GM21786 (cell line): ENCODE measurements around the gene ARHGAP25.
"Not testable (repeated sequence)": the region's sequence is repeated elsewhere in the genome, so short reads cannot be mapped to it uniquely, and the experiment has no call there.

Experiments used
- ATAC-seq: cut with Tn5 transposase; IDR thresholded peaks from one replicate; pipeline ENCODE4 v1.9.1; 2021; ENCODE audit not compliant: unreplicated experiment

Gene ARHGAP25

GRCh38 chr2:68790600-68790999 is 56.0 kb downstream of the ARHGAP25 start:
- ATAC-seq, result no peak

- no peak for ATAC-seq
Measured at GRCh38 chr2:68791914-68792313, 57.3 kb downstream of the ARHGAP25 start.

- ATAC-seq, result no peak
Measured at GRCh38 chr2:68792751-68793150, 58.1 kb downstream of the ARHGAP25 start.

DNA sequence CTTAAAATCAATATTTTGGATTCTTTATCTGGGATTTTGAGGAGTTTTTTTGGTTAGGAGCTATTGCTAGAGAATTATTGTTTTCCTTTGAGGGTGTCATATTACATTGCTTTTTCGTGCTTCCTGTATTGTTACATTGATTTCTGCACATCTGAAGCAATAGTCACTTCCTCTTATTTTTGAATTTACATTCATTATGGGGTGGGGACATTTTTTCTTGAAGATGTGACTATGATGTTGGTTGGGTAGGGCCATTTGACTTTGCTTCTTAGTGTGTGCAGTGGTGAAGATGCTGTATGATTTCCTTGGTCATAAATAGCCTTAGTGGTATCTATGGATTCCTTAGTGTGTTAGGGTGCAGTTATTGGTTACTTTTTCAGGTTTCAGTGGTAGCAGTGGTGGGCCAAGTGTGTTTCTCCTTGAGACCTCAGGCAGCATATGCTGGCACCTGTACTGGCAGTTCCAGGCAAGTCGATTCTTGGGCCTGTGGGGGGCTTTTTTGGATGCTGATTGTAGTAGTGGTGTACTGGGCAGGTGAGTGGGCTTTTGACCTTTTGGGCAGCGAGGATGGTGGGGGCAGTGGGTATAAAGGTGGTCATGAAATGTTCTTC is 61.8 kb downstream of the ARHGAP25 start:
- ATAC-seq, result no peak

DNA sequence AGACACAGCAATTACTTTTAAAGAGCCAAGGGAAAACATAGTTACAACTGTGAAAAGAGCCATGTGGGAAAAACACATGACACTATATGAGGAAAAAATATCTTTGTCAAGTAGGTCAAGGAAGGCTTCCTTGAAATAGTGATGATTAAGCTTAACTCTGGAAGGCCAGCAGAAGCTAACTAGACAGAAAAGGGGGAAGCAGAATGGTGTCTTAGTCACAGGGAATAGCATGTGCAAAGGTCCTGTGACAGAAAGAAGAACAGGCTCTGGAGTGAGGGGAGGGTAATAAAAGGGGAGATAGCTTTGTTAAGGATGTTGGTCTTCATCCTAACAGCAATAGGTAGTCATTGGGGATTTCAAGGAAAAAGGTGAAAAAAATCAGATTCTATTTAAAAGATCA is 64.0 kb downstream of the ARHGAP25 start:
- no peak for ATAC-seq

GRCh38 chr2:68799140-68800026 is 64.8 kb downstream of the ARHGAP25 start:
- ATAC-seq, result no peak

- ATAC-seq, result no peak
Measured at GRCh38 chr2:68800027-68800401, 65.4 kb downstream of the ARHGAP25 start.

DNA sequence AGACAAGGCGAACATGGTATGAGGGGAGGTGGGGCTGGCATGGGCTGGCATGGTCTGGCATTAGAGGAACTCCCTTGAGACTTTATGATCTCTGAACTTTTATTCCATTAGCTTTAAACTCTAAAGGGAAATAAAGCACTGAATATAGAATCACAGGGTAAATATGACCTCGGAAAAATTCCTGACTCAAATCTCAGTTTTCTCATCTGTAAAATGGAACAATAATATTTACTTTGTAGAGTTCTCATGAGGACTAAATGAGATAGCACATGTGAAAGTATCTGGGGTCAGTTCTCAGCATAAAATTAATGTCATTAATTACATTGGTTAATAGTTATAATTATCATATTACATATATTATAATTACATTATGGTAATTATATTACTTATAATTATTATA is 65.9 kb downstream of the ARHGAP25 start:
- ATAC-seq, result no peak

DNA sequence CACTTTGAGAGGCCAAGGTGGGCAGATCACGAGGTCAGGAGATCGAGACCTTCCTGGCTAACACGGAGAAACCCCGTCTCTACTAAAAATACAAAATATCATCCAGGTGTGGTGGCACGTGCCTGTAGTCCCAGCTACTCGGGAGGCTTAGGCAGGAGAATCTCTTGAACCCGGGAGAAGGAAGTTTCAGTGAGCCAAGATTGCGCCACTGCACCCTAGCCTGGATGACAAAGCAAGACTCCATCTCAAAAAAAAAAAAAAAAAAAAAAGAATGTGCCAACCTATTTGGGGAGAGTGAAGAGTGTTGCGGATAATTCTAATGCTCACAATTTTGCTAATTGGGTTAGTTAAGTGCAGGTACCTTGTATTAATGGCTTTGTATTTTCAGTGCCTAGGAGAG is 67.5 kb downstream of the ARHGAP25 start:
- not testable (repeated sequence) for ATAC-seq

GRCh38 chr2:68805025-68805424 is 70.4 kb downstream of the ARHGAP25 start:
- ATAC-seq, result no peak

DNA sequence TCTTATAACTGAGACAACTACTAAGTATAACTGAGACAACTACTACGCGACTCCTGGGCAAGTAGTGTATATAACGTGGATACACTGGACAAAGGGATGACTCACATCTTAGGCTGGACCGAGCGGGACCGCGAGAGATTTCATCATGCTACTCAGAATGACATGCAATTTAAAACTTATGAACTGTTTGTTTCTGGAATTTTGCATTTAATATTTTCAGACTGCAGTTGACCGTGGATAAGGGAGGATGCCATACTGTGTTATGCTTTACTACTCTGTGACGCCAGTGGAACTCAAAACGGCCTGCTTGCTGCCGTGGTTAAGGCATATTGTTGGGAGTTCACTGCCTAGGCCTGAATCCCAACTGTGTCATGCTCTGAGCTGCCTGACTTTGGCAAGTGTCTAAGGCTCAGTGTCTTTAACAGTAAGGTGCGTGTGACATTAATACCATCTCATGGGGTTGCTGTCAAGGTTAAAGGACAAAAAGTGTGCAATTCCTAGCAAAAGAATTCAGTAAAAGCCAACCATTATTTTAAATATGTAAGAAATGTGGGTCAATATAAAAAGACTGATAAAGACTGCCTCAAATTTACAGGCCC is 72.0 kb downstream of the ARHGAP25 start:
- no peak for ATAC-seq

- ATAC-seq, result no peak
Measured at GRCh38 chr2:68807821-68808266, 73.2 kb downstream of the ARHGAP25 start.

DNA sequence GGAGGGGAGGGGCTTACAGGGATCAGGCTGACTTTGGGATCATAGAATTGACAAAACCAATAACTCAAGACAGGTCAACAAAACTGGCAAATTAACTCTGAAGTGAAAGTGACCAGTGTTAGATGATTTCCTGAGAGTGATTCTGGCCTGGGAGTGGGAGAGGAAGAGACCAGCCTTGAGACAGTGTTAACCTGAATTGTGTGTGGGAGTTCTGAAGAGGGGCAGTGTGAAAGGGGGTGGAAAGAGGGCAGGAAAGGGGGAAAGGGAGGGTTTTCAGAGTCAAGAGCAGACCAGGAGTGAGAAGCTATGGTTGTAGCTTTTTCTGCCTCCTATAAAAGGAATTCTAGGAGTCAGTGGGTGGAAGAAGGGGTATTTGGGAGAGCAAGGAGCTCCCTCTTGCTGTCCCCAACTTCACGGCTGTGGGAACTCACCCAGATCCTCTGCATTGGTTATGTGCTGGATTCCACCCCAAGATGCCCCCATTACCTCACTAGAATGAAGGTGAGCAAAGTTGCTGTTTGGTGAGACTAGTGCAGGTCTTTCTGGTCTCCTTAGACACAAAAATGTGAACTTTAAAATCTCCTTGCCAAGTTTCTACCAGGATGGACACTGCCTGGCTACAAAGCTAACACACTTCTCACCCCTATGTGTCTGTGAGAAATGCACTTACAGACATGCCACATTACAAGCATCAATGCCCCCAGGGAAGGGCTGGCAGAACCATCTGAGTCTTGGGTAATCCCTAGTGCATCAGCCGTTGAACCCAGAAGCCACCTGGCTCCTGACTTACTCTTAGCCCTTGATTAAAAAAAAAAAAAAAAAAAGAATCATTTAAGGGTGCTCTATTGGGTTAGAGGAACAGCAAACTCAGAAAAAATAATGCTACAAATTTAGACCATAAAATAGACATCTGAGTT is 75.0 kb downstream of the ARHGAP25 start:
- no peak for ATAC-seq

DNA sequence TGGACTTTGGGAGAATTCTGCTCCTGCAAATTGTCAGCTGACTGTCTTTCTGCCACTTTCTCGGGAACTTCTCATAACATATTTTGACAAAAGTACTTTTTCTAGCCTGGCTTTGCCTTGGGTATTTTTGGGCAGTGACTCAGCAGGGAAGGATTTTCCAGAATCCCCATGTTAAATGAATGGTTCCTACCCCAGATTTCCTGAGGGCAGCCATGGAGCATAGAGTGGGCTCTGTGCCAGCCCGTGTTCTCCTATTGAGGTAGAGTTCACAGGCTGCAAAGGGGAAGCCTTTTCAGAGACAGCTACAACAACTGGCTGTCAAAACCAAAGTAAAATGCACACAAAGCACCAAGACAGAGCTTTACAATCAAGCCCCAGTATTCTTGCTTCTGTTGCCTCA is 76.8 kb downstream of the ARHGAP25 start:
- no peak for ATAC-seq

- no peak for ATAC-seq
Measured at GRCh38 chr2:68812251-68812650, 77.6 kb downstream of the ARHGAP25 start.

DNA sequence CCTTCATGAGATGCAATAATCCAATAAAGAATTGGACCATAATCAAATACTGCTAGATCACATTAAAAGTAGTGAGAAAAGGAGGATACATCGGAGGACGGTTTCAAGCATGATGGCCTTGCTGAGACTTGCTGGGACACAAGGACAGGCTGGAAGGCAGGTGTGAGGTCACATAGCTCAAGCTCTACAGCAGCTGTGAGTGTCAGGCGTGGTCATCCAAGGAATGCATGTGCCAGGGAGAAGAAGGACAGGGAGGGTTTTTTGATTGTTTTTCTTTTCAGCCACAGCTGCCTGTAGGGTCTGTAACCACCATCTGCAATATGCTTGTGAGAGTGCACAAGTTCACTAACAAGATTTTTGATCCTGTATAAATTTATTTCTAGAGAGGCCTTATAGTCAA is 79.0 kb downstream of the ARHGAP25 start:
- ATAC-seq, result no peak

GRCh38 chr2:68817306-68817705 is 82.7 kb downstream of the ARHGAP25 start:
- no peak for ATAC-seq

DNA sequence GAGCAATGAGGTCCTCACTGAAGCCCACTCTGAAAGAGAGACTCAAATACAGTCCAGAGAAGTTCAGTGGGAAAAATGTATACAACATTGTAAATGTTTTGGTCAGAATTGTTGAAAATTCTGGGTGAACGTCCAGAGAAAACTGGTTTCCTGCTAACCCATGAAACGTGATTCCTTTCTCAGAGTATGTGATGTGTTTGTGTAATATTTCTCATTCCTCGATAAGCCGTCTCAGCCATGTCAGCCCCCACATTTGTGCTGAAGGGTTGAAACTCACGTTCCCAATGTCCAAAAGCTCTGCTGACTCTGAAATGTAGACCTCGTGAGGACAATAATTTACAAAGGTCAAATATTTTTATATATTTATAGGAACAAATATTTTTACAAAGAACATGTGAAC is 84.9 kb downstream of the ARHGAP25 start:
- no peak for ATAC-seq

DNA sequence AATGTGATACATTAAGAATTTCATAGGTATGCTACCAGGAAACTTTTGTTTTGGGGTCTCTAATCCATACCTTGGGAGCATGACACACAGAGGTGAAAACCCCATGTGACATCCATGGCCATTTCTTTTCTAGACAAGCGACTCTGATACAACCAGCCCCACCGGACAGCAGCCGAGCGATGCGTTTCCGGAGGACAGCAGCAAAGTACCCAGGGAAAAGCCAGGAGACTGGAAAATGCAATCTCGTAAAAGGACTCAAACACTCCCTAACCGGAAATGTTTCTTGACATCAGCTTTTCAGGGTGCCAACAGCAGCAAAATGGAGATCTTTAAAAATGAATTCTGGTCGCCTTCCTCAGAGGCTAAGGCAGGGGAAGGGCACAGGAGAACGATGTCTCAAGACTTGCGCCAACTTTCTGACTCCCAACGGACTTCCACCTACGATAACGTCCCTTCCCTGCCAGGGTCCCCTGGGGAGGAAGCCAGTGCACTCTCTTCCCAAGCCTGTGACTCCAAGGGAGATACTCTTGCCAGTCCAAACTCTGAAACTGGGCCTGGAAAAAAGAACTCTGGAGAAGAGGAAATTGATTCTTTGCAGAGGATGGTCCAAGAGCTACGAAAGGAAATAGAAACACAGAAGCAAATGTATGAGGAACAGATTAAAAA is 87.7 kb downstream of the ARHGAP25 start:
- ATAC-seq, result no peak

- ATAC-seq, result no peak
Measured at GRCh38 chr2:68824831-68825230, 90.2 kb downstream of the ARHGAP25 start.

GRCh38 chr2:68825866-68826265 is 91.3 kb downstream of the ARHGAP25 start:
- ATAC-seq, result no peak
